ENCODE measurements around the gene PIK3CB. TPM values are rescaled to one million over a fixed set of nuclear protein-coding genes. Genes with fewer than 3 reads are reported as not detected.
A peak's percentile ranks its signal among the peaks of the same experiment; 100 is the strongest.
"Not testable (repeated sequence)": the region's sequence is repeated elsewhere in the genome, so short reads cannot be mapped to it uniquely, and the experiment has no call there.

Gene PIK3CB
- total RNA-seq, 1 experiment from 2014 or later = 33.6 TPM

DNA sequence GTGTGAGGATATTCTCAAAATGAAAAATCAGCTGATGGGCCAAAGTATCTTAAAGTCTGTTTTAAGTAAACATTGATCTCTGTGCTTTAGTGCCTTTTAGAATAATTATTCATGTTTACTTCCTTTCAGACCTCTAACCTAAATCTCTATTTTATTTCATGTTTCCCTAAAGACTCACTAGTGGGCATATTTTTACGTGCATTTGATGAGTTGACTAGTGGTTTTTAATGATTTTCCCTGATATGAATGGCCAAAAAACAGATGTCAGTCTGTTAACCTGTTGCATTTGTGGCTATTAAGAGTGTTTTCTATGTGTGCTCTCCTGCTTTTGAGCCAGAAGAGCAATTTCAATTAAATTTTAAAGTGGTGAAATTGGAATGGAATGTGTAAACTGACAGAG, 219.3 kb downstream of the PIK3CB start:
- in situ Hi-C loops (cut with HindIII; ENCODE audit: low pct_unique_long_range_greater_than_20kb, low sequenced_read_pairs) = no loop called here
- DNase-seq (ENCODE audit: low read depth, low spot score) = no peak

- DNase-seq (ENCODE audit: low read depth, low spot score) = no peak
- in situ Hi-C loops (cut with HindIII; ENCODE audit: low pct_unique_long_range_greater_than_20kb, low sequenced_read_pairs) = no loop called here
Observed at GRCh38 chr3:138609898-138610266, 224.8 kb downstream of the PIK3CB start.

DNA sequence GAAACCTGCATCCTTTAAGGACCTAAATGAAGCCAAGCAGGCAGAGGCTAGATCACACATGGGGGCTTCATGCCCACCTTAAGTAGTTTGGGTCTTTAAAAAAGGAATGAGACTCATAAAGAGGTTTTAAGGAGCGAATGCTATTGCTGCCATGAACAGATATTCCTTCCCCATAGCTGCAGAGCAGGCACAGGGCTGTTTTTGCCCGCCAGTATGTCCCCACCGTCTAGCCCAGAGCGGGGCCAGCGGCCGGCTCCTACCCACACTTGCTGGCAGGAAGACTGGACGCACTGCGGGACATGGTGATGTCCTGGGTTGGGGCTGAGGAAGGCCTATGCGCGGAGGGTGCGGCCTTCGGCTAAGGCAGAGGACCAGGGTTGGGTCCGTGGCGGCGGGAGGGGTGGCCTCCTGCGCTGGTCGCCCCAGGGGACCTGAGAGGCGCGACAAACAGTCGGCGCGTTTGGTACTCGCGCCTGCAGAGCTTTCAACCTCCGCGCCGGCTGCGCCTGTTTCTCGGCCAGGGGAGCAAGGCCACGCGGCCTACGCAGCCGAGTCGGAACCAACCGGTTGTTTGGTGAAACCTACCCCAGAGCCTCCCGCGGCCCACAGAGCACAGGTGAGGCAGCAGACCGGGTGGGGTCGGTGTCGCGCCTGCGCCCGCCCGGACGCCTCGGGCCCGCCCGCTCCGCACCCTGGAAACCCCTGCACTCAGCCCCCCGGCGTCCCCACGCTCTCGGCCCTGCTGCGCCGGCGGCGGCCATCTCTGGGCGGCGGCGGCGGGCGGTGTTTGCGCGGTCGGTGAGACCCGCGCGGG, 226.2 kb downstream of the PIK3CB start, which contains the start of gene FAIM:
TSS of gene FAIM (plus strand) at position 450 of the 814 bp plus-strand sequence. CDS start 10,956 bp downstream, outside the sequence.
- DNase-seq (ENCODE audit: low read depth, low spot score) = peak; percentile 43
- in situ Hi-C loops (cut with HindIII; ENCODE audit: low pct_unique_long_range_greater_than_20kb, low sequenced_read_pairs) = no loop called here

DNA sequence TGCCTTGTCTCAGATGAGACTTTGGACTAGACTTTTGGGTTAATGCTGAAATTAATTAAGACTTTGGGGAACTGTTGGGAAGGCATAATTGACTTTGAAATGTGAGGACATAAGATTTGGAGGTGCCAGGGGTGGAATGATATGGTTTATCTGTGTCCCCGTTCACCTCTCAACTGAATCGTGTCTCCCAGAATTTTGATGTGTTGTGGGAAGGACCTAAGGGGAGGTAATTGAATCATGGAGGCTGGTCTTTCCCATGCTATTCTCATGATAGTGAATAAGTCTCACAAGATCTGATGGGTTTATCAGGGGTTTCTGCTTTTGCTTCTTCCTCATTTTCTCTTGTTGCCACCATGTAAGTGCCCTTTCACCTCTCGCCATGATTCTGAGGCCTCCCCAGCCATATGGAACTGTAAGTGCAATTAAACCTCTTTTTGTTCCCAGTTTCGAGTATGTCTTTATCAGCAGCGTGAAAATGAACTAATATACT, 230.6 kb downstream of the PIK3CB start:
- in situ Hi-C loops (cut with HindIII; ENCODE audit: low pct_unique_long_range_greater_than_20kb, low sequenced_read_pairs) = not testable (repeated sequence)

More for the DNA sequence above, 230.6 kb downstream of the PIK3CB start:
- DNase-seq (ENCODE audit: low read depth, low spot score) = not testable (repeated sequence)

Other genes with a start within 250 kb of the PIK3CB start
- 9.8 and 14.0 TPM in 2 replicates for gene CEP70, start 240.7 kb downstream of the PIK3CB start, total RNA-seq (2014; rRNA removed; shearing (Covaris generic))
- 9.0 and 11.8 TPM in 2 replicates for gene FAIM, start 226.2 kb downstream of the PIK3CB start, total RNA-seq (2014; rRNA removed; shearing (Covaris generic))
- gene FOXL2, start 112.2 kb upstream of the PIK3CB start, total RNA-seq (2014; rRNA removed; shearing (Covaris generic)) = not detected in 2 replicates
- gene FOXL2NB, start 112.3 kb upstream of the PIK3CB start, total RNA-seq (2014; rRNA removed; shearing (Covaris generic)) = not detected in 2 replicates
- gene PRR23A, start 171.3 kb upstream of the PIK3CB start, total RNA-seq (2014; rRNA removed; shearing (Covaris generic)) = not detected in 2 replicates
- 0.05 TPM in 1 of 2 replicates, not detected in the other for gene PRR23B, start 186.0 kb upstream of the PIK3CB start, total RNA-seq (2014; rRNA removed; shearing (Covaris generic))
- gene PRR23C, start 210.0 kb upstream of the PIK3CB start, total RNA-seq (2014; rRNA removed; shearing (Covaris generic)) = not detected in 2 replicates

Measured in SK-MEL-5 (cell line).